ENCODE results near the gene FKBP5.
A peak's percentile ranks its signal among the peaks of the same experiment; 100 is the strongest.

The FKBP5 gene

GRCh38 chr6:35590622-35591066, 98.1 kb downstream of the FKBP5 start:
- DNase-seq (ENCODE audit: low spot score), result no peak
- no peaks in the 10 kb centered on the region for H3K9me3 ChIP-seq (ENCODE audit: severe bottlenecking)
- peaks cover 96% of the 10 kb centered on the region for H3K36me3 ChIP-seq (ENCODE audit: low read depth)
- no peak for TF ChIP-seq CTCF (IDR thresholded peaks at IDR 0.05; ENCODE audit: poor library complexity, severe bottlenecking)
- no peak overlapping the region for H3K4me3 ChIP-seq (ENCODE audit: severe bottlenecking)
- peak overlapping the region; percentile 21 for H3K27ac ChIP-seq (ENCODE audit: poor library complexity, severe bottlenecking)
- H3K4me1 ChIP-seq (ENCODE audit: insufficient read depth, poor library complexity, severe bottlenecking), result peaks cover 37% of the 10 kb centered on the region
- ATAC-seq (ENCODE audit: low read depth), result no peak
- H3K27me3 ChIP-seq (ENCODE audit: insufficient read depth, poor library complexity, severe bottlenecking), result no peaks in the 10 kb centered on the region

- H3K4me3 ChIP-seq (ENCODE audit: severe bottlenecking), result no peak overlapping the region
- H3K27ac ChIP-seq (ENCODE audit: poor library complexity, severe bottlenecking), result peak overlapping the region; percentile 21
- peaks cover 96% of the 10 kb centered on the region for H3K36me3 ChIP-seq (ENCODE audit: low read depth)
- H3K4me1 ChIP-seq (ENCODE audit: insufficient read depth, poor library complexity, severe bottlenecking), result peaks cover 43% of the 10 kb centered on the region
- DNase-seq (ENCODE audit: low spot score) (no peak), ATAC-seq (ENCODE audit: low read depth) (no peak)
- no peaks in the 10 kb centered on the region for H3K9me3 ChIP-seq (ENCODE audit: severe bottlenecking)
- H3K27me3 ChIP-seq (ENCODE audit: insufficient read depth, poor library complexity, severe bottlenecking), result no peaks in the 10 kb centered on the region
- no peak for TF ChIP-seq CTCF (IDR thresholded peaks at IDR 0.05; ENCODE audit: poor library complexity, severe bottlenecking)
These were observed 98.8 kb downstream of the FKBP5 start for GRCh38 chr6:35589904-35590303.

GRCh38 chr6:35589201-35589739, 99.4 kb downstream of the FKBP5 start:
- no peak for ATAC-seq (ENCODE audit: low read depth)
- no peak overlapping the region for H3K4me3 ChIP-seq (ENCODE audit: severe bottlenecking)
- peak overlapping the region; percentile 21 for H3K27ac ChIP-seq (ENCODE audit: poor library complexity, severe bottlenecking)
- DNase-seq (ENCODE audit: low spot score), result no peak
- H3K4me1 ChIP-seq (ENCODE audit: insufficient read depth, poor library complexity, severe bottlenecking), result peaks cover 50% of the 10 kb centered on the region
- peaks cover 96% of the 10 kb centered on the region for H3K36me3 ChIP-seq (ENCODE audit: low read depth)
- H3K9me3 ChIP-seq (ENCODE audit: severe bottlenecking), result no peaks in the 10 kb centered on the region
- TF ChIP-seq CTCF (IDR thresholded peaks at IDR 0.05; ENCODE audit: poor library complexity, severe bottlenecking), result no peak
- no peaks in the 10 kb centered on the region for H3K27me3 ChIP-seq (ENCODE audit: insufficient read depth, poor library complexity, severe bottlenecking)

GRCh38 chr6:35587167-35587566, 101.5 kb downstream of the FKBP5 start:
- H3K27ac ChIP-seq (ENCODE audit: poor library complexity, severe bottlenecking), result peak overlapping the region; percentile 67
- H3K4me1 ChIP-seq (ENCODE audit: insufficient read depth, poor library complexity, severe bottlenecking), result peaks cover 53% of the 10 kb centered on the region
- H3K27me3 ChIP-seq (ENCODE audit: insufficient read depth, poor library complexity, severe bottlenecking), result no peaks in the 10 kb centered on the region
- no peak overlapping the region for H3K4me3 ChIP-seq (ENCODE audit: severe bottlenecking)
- H3K9me3 ChIP-seq (ENCODE audit: severe bottlenecking), result no peaks in the 10 kb centered on the region
- DNase-seq (ENCODE audit: low spot score) (no peak), ATAC-seq (ENCODE audit: low read depth) (no peak)
- peaks cover 96% of the 10 kb centered on the region for H3K36me3 ChIP-seq (ENCODE audit: low read depth)
- no peak for TF ChIP-seq CTCF (IDR thresholded peaks at IDR 0.05; ENCODE audit: poor library complexity, severe bottlenecking)

GRCh38 chr6:35586542-35586941, 102.2 kb downstream of the FKBP5 start:
- TF ChIP-seq CTCF (IDR thresholded peaks at IDR 0.05; ENCODE audit: poor library complexity, severe bottlenecking), result no peak
- peak overlapping the region; percentile 67 for H3K27ac ChIP-seq (ENCODE audit: poor library complexity, severe bottlenecking)
- ATAC-seq (ENCODE audit: low read depth) (no peak), DNase-seq (ENCODE audit: low spot score) (no peak)
- peaks cover 96% of the 10 kb centered on the region for H3K36me3 ChIP-seq (ENCODE audit: low read depth)
- peaks cover 49% of the 10 kb centered on the region for H3K4me1 ChIP-seq (ENCODE audit: insufficient read depth, poor library complexity, severe bottlenecking)
- no peaks in the 10 kb centered on the region for H3K27me3 ChIP-seq (ENCODE audit: insufficient read depth, poor library complexity, severe bottlenecking)
- no peaks in the 10 kb centered on the region for H3K9me3 ChIP-seq (ENCODE audit: severe bottlenecking)
- no peak overlapping the region for H3K4me3 ChIP-seq (ENCODE audit: severe bottlenecking)

Measured in RWPE2 (cell line).